GM12878 (cell line): ENCODE results near the gene NDNF. TPM values are rescaled to one million over a fixed set of nuclear protein-coding genes. Genes with fewer than 3 reads are reported as not detected.

Experiments used
- ATAC-seq: fragments of 200-7000 bp; cut with Tn5 transposase; 3 replicates; pipeline ENCODE4 v1.9.1; 2020; ENCODE audit warnings: mild to moderate bottlenecking, moderate library complexity
- BruUV-seq: library from RNA; stranded (reverse); fragments of 400-500 nt; replicated peaks from 2 replicates; lab custom pipeline; 2021; lab: Mats Ljungman, UMichigan
- CTCF ChIA-PET: fragments of 300-600 bp; sonication (Branson Sonifier 250); formaldehyde crosslinking; extraction: SDS; loops from one replicate; lab custom pipeline; 2021; ENCODE audit warnings: inconsistent platforms; lab: Yijun Ruan, JAX
- POLR2A ChIA-PET: fragments of 350-600 bp; formaldehyde crosslinking; extraction: SDS; loops from one replicate; lab custom pipeline; 2021; ENCODE audit warnings: inconsistent platforms; lab: Charles Lee
- RAD21 ChIA-PET: fragments of 300-600 bp; sonication (Branson Sonifier 250); formaldehyde crosslinking; loops from one replicate; lab custom pipeline; 2023; ENCODE audit warnings: antibody characterized with exemption; ENCODE audit not compliant: unreplicated experiment; lab: Charles Lee
- SMC1A ChIA-PET: fragments of 300-600 bp; sonication (Branson Sonifier 250); formaldehyde crosslinking; loops from one replicate; lab custom pipeline; 2023; ENCODE audit not compliant: unreplicated experiment, uncharacterized antibody; lab: Charles Lee
- DNase-seq: peaks from one replicate; pipeline ENCODE4 v3.0.0-alpha.2; 2011; ENCODE audit warnings: low read depth, low spot score
- FAIRE-seq: peaks from 3 replicates; lab custom pipeline; 2011; peaks lifted over from hg19 to GRCh38; lab: Jason Lieb, UNC
- H2AFZ ChIP-seq: 2 replicates; pipeline ENCODE4 v1.6.0; 2011; ENCODE audit warnings: low read depth, low read length, control low read depth; ENCODE audit not compliant: control insufficient read depth
- H3K27ac ChIP-seq: 2 replicates; pipeline ENCODE4 v1.5.1; 2011; ENCODE audit warnings: control low read depth; ENCODE audit not compliant: control insufficient read depth, insufficient read depth
- H3K27me3 ChIP-seq, 2 experiments: replicated peaks in 1 of 2; 2 replicates each; pipeline versions ENCODE4 v1.6.0 to v1.6.1; 2011; ENCODE audit warnings: low read length in 1 of 2; ENCODE audit not compliant: control insufficient read depth in 2 of 2, insufficient read depth in 2 of 2
- H3K36me3 ChIP-seq, 2 experiments: 2 replicates each; pipeline ENCODE4 v1.5.1; 2011; ENCODE audit warnings: low read length in 1 of 2; ENCODE audit not compliant: control insufficient read depth in 2 of 2, insufficient read depth in 2 of 2
- H3K4me1 ChIP-seq: 2 replicates; pipeline ENCODE4 v1.6.1; 2011; ENCODE audit warnings: mild to moderate bottlenecking, low read length, moderate library complexity, mixed read lengths; ENCODE audit not compliant: control insufficient read depth, insufficient read depth
- H3K4me2 ChIP-seq: 2 replicates; pipeline ENCODE4 v1.6.0; 2011; ENCODE audit warnings: control low read depth; ENCODE audit not compliant: control insufficient read depth, insufficient read depth
- H3K4me3 ChIP-seq: fragments of 200-600 bp; sonication (generic); 2 replicates; pipeline ENCODE4 v1.5.1; 2016
- H3K79me2 ChIP-seq: 2 replicates; pipeline ENCODE4 v1.6.0; 2011; ENCODE audit warnings: low read length; ENCODE audit not compliant: control insufficient read depth, insufficient read depth
- H3K9ac ChIP-seq: 2 replicates; pipeline ENCODE4 v1.8.0; 2011; ENCODE audit warnings: low read length, control low read depth, mixed read lengths; ENCODE audit not compliant: control insufficient read depth, insufficient read depth
- H3K9me3 ChIP-seq: replicated peaks from 3 replicates; pipeline ENCODE4 v1.5.1; 2011; ENCODE audit warnings: mild to moderate bottlenecking, low read length; ENCODE audit not compliant: control insufficient read depth, insufficient read depth
- H4K20me1 ChIP-seq: 2 replicates; pipeline ENCODE4 v1.6.0; 2011; ENCODE audit not compliant: control insufficient read depth, insufficient read depth
- CHD2 ChIP-seq: IDR thresholded peaks from 2 replicates; pipeline ENCODE4 v1.6.1; 2011; ENCODE audit warnings: low read depth, low read length, improper control_type of control experiment, borderline replicate concordance
- CTCF ChIP-seq, 3 experiments: IDR thresholded peaks in 2 of 3; conservative IDR thresholded peaks in 1 of 3; 2 replicates each; pipeline ENCODE4 v1.5.1; 2011; ENCODE audit warnings: low read depth in 3 of 3, low read length in 3 of 3, mild to moderate bottlenecking in 3 of 3, control low read depth in 2 of 3, moderate library complexity in 2 of 3, inconsistent platforms in 1 of 3, mixed read lengths in 1 of 3; ENCODE audit not compliant: control insufficient read depth in 2 of 3, insufficient read depth in 1 of 3; ENCODE audit errors: extremely low read depth in 1 of 3
- IRF4 ChIP-seq: IDR thresholded peaks from 2 replicates; pipeline ENCODE4 v1.6.1; 2011; ENCODE audit warnings: low read depth, low read length
- MEF2A ChIP-seq: IDR thresholded peaks from 2 replicates; pipeline ENCODE4 v1.6.1; 2011; ENCODE audit warnings: low read depth, mild to moderate bottlenecking, low read length, moderate library complexity; ENCODE audit not compliant: insufficient read depth
- NR2C2 ChIP-seq: IDR thresholded peaks from 2 replicates; pipeline ENCODE4 v1.6.1; 2011; ENCODE audit warnings: borderline replicate concordance, low read depth; ENCODE audit not compliant: control insufficient read depth, insufficient read length
- RAD21 ChIP-seq: IDR thresholded peaks from 2 replicates; pipeline ENCODE4 v1.6.1; 2011; ENCODE audit warnings: mild to moderate bottlenecking, low read depth, low read length, moderate library complexity; ENCODE audit not compliant: insufficient read depth
- RBBP5 ChIP-seq: fragments of 200-600 bp; sonication (generic); conservative IDR thresholded peaks from 2 replicates; pipeline ENCODE4 v1.6.1; 2016
- SMC3 ChIP-seq: IDR thresholded peaks from 2 replicates; pipeline ENCODE4 v1.6.1; 2011; ENCODE audit warnings: low read length, improper control_type of control experiment, borderline replicate concordance
- YBX1 ChIP-seq: fragments of 450-650 bp; IDR thresholded peaks from 2 replicates; pipeline ENCODE4 v1.6.1; 2016; ENCODE audit warnings: antibody characterized with exemption
- WGBS: methylation state at CpG from one replicate; pipeline ENCODE4 v1.1.6; 2016; ENCODE audit warnings: low lambda C conversion rate; ENCODE audit not compliant: insufficient replicate concordance, insufficient coverage; ENCODE audit errors: missing lambda C conversion rate; 5-methylcytosine and 5-hydroxymethylcytosine counted together
- in situ Hi-C: fragments of 300-500 bp; cut with MboI; formaldehyde crosslinking; loops from 9 replicates; pipeline ENCODE4 v1.14.3; 2018; ENCODE audit warnings: mixed read lengths
- intact Hi-C: fragments of 100-400 bp; cut with micrococcal nuclease; formaldehyde crosslinking; loops from one replicate; pipeline ENCODE4 v1.14.2; 2022; ENCODE audit not compliant: unreplicated experiment
- polyA plus RNA-seq, 11 experiments: library from polyadenylated mRNA; depleted of rRNA in 4 of 11; unstranded in 6 of 11; stranded (reverse) in 5 of 11; fragments of >200 nt; fragmentation: Nextera tagmentation in 4 of 11; fragmentation: Illumina TruSeq in 1 of 11; extraction: Ambion mirVana in 4 of 11; extraction: Trizol in 1 of 11; gene quantifications; 1 replicate in 1 of 11; 2 replicates in 10 of 11; pipeline versions ENCODE4 v1.2.1 to v1.2.3, GENCODE V29; 2011 to 2016; ENCODE audit warnings: inconsistent platforms in 2 of 11, missing spikeins in 2 of 11, low read depth in 1 of 11
- total RNA-seq, 4 experiments: library from RNA; depleted of rRNA in 3 of 4; stranded (reverse); fragments of >200 nt in 3 of 4; fragmentation: Illumina TruSeq in 1 of 4; extraction: Trizol in 1 of 4; gene quantifications; 2 replicates each; pipeline versions ENCODE4 v1.2.1 to v1.2.3, GENCODE V29; 2013 to 2021

Gene NDNF
- total and polyA plus RNA-seq, 10 of the 15 experiments (the other 5 are each of a cell fraction or from before 2014, with no cell fraction given), result 0.26 TPM; not detected in 9

- in situ Hi-C loops, result loop anchor here (10.0 kb wide), 2 partner anchors 942 to 1022 kb away; no protein-coding TSS in a partner anchor
- Histone ChIP-seq H3K4me2 (no peak overlapping the region), H3K9ac (no peak overlapping the region), H3K4me3 (no peak overlapping the region), H3K27me3 (no peaks in the 10 kb centered on the region), H2AFZ (no peak overlapping the region), H4K20me1 (no peaks in the 10 kb centered on the region), H3K27ac (no peak overlapping the region), H3K9me3 (no peaks in the 10 kb centered on the region), H3K4me1 (no peaks in the 10 kb centered on the region), H3K79me2 (no peaks in the 10 kb centered on the region), H3K36me3 (no peaks in the 10 kb centered on the region)
- ChIA-PET CTCF (no interaction called here), POLR2A (no interaction called here), RAD21 (no interaction called here), SMC1A (no interaction called here)
- FAIRE-seq (peak; percentile 84), DNase-seq (no peak), ATAC-seq (no peak)
- 4% methylated on average over 2 of the region's 2 CpGs for WGBS
- TF ChIP-seq CTCF (IDR thresholded peaks at IDR 0.05 in 2 of 3, conservative IDR thresholded peaks at IDR 0.05 in 1 of 3; ENCODE audit: control insufficient read depth in 2 of 3, extremely low read depth in 1 of 3, insufficient read depth in 1 of 3, low read depth in 3 of 3, low read length in 3 of 3) (peak; percentile 1 to 41 (median 36); a peak in 3 of 6 replicates), CHD2 (no peak), RBBP5 (no peak), RAD21 (peak; percentile 55), YBX1 (no peak), MEF2A (no peak), SMC3 (peak; percentile 29; the same call in 1 of the 2 replicates), IRF4 (no peak), NR2C2 (no peak)
- no TSS peak for BruUV-seq
- intact Hi-C loops, result loop anchor here (5.0 kb wide), 2 partner anchors 379 to 939 kb away; no protein-coding TSS in a partner anchor
These were observed 24.3 kb upstream of the NDNF start for GRCh38 chr4:121096629-121097028.
